AG08395 (cell line): ENCODE results near the gene CCDC12.

Source experiments
- DNase-seq: peaks from one replicate; pipeline ENCODE4 v3.0.0; 2012; ENCODE audit warnings: mixed read lengths, low spot score

CCDC12 gene

DNA sequence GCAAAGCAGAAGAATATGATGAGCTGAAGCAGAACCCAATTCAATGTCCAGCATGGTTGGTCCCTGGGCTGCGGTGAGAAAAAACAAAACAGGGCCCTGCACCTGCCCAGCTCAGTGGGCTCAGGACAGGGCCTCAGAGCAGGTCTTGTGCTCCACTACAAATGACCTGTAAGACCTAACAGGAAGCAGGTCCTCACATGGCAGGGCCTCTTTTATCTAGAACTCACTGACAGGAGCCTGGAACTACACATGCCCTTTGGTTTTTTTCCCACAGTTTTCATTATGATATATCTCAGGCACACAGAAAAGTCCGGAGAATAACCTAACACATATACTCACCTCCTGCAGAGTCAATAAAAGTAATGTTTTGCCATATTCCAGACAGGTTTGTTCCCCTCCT lies 38.4 kb downstream of the CCDC12 start:
- no peak for DNase-seq

- peak; percentile 40 for DNase-seq
Measured at GRCh38 chr3:46936733-46937250, 39.8 kb downstream of the CCDC12 start.

GRCh38 chr3:46935989-46936558 lies 40.5 kb downstream of the CCDC12 start:
- DNase-seq: no peak

GRCh38 chr3:46935168-46935858 lies 41.2 kb downstream of the CCDC12 start:
- DNase-seq: peak; percentile 98

DNA sequence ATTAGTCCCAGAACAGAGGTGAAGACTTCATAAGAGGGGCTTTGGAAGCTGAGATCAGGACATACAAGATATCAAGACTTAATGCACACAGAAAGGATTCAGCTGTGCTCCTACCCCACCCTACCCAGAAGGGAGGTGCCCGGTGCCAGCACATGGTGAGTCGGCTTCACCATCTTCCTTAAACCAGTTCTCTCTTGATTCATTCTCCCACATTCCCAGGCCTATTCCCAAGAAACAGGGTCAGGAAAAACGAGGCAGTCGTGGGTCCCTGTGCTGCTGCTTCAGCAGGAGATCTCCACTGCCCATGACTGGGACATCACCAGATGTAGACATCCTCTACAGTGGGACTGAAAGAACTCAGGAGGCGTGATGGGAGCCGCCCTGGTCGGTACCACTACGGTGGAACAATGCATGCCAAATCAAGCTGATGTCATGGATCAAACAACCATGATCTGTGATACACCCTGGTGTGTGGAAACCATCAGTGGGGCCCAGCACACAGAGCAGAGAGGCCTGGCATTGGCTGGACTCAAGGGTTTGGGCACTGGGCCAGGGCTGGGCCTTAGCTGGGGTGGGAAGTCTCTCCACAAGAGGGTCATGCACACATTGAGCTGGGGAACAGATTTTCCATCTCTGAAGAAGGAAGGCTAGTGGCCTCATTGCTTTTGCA lies 41.9 kb downstream of the CCDC12 start:
- DNase-seq: peak; percentile 45

GRCh38 chr3:46934072-46934471 lies 42.5 kb downstream of the CCDC12 start:
- DNase-seq: no peak

GRCh38 chr3:46933261-46933660 lies 43.3 kb downstream of the CCDC12 start:
- no peak for DNase-seq

- DNase-seq: no peak
Measured at GRCh38 chr3:46932455-46933225, 43.9 kb downstream of the CCDC12 start.

- peak; percentile 29 for DNase-seq
Measured at GRCh38 chr3:46931631-46932331, 44.8 kb downstream of the CCDC12 start.

GRCh38 chr3:46930945-46931403 lies 45.6 kb downstream of the CCDC12 start:
- DNase-seq: no peak

GRCh38 chr3:46930166-46930944 lies 46.2 kb downstream of the CCDC12 start:
- no peak for DNase-seq

DNA sequence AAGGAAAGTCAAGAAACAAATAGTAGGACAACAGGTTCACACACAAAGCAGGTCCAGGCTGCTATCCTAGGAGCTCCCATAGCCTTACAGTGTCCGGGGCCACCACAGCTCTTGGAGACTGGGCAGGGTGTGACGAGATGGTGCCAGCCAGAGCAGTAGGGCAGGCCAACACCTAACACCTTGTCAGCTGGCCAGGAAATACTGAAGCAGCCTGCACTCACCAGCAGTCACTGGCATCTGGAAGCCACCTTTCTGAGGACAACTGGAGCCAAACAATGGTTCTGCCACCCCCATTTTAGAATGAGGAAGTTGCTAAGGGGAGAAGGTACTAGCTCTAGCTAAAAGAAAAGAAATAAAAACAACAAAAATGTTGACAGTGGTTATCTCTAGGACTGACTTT lies 47.2 kb downstream of the CCDC12 start:
- no peak for DNase-seq

DNA sequence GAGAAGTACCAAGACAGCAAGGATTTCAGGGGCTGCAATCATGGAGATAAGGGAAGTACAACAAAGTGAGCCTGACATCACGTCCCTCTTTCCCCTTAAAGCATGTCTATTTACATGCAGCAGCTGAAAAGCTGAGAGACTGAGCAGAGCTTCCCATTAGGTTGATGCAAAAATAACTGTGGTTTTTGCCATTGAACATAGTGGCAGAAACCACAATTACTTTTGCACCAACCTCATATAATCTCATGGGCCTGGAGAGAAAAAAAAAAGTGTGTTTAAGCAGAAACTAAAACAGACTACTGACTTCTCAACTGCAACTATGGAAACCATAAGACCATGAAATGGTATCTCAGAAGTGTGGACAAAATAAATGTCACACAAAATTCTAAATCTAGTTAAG lies 48.3 kb downstream of the CCDC12 start:
- no peak for DNase-seq

DNA sequence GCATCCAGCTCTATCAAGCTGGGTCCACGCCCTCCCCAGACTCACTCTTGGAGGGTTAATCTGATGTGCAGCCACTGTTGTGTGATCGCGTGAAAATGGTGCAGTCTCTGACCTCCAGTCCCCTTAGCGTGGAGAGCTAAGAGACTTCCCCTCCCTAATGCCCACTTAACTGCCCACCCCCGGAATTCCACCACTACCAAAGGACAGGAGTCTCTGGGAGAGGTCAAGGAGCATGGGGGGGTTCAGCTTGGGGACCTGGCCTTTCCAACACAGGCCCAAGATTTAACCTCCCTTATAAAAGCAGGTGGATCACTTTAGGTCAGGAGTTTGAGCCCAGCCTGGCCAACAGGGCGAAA lies 48.8 kb downstream of the CCDC12 start:
- no peak for DNase-seq

GRCh38 chr3:46926871-46927717 lies 49.5 kb downstream of the CCDC12 start:
- DNase-seq: no peak

DNA sequence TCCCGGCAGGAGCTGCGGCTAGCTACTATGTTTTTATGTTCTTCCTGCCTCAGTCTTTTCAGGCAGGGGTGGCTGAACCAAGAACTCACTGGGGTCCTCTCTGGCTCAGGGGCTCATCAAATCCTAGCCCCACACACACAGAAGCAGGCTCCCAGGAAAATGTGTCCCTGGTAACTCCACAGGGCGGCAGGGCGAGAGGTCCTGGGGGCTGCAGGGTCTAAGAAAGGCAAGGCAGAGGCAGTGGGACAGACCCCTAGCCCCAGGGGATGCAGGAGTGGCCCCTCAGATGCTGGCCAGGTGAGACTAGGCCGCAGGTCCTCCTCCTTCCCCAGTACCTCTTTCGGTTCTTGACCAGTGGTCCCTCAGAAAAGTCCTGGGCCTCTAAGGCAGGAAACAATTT lies 50.1 kb downstream of the CCDC12 start:
- no peak for DNase-seq

DNA sequence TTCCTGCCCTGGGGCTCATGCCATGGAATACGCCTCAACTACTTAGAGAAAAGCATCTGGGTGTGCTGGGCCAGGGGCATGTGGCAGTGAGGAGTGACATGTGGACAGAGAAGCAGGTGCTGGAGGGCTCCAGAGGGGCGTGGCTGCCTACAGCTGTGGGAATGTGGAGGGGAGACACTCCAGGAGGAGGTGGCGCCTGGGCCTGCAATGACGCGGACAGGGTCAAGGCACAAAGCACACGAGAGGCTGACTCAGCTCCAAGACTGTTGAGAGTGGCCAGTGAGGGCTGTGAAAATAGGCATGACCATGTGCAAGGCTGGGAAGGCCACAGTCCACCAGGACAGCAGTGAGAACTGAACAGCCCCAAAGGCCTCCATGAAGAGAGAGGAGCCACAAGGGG lies 50.5 kb downstream of the CCDC12 start:
- no peak for DNase-seq

DNA sequence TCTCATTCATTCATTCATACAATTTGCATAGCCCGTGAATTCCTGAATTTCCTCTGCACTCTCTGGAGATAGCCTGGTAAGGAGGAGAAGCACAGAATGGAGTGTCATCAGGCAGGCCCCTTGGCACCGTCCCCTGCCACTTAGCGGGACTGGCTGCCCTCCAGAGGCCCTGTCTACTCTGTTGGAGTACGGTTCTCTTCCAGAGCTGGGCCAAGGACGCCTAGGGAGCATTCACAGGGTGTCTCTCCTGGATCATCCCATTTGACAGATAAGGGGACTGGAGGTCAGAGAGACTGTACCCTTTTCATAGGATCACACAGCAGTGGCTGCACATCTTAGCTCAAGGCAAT lies 51.0 kb downstream of the CCDC12 start:
- no peak for DNase-seq

DNA sequence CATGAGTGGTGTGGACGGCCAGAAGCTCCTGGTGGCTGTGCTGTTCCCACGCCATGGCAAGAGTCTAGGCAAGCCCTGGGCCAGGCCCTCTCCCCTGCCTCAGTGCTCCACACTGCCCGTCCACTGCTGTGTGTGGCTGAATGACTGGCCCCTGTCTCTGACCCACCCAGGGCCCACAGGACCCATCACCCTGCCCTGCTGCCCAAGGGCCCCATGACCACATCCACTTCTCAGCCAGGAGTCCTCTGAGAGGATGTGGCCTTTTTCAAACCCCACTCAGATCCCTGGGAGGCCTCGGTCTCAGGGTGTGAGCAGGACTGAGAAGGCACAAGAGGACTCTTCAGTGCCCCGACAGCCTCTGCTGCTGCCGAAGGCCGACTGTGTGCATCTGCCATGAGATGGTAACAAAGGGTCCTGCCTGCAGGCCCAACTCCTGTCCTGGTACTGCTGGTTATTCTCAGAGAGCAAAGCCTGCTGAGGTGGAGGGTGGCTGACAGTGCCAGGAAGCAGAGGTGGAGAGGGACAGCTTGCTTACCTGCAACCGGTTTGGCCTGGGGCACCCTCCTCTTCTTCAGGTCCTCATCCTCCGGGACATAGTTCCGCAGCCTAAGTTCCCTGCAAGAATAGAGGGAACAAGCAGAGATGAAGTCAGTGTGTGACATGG lies 51.5 kb downstream of the CCDC12 start:
- DNase-seq: no peak
